SJSA1 (cell line): ENCODE measurements around the gene HNRNPUL1. TPM values are rescaled to one million over a fixed set of nuclear protein-coding genes. Genes with fewer than 3 reads are reported as not detected.
"Not testable (repeated sequence)": the region's sequence is repeated elsewhere in the genome, so short reads cannot be mapped to it uniquely, and the experiment has no call there.

ENCODE experiments used
- DNase-seq, 2 experiments: peaks; one replicate each; pipeline ENCODE4 v3.0.0-alpha.2; 2015 to 2020; ENCODE audit warnings: low spot score in 2 of 2, low read depth in 1 of 2
- H3K27ac ChIP-seq: fragments of 250-450 bp; sonication (Bioruptor Pico); 2 replicates; pipeline ENCODE4 v1.5.1; 2020; ENCODE audit warnings: mild to moderate bottlenecking, moderate library complexity
- H3K27me3 ChIP-seq: fragments of 250-450 bp; sonication (Bioruptor Pico); replicated peaks from 2 replicates; pipeline ENCODE4 v1.5.1; 2020; ENCODE audit warnings: mild to moderate bottlenecking, moderate library complexity
- H3K36me3 ChIP-seq: fragments of 250-450 bp; sonication (Bioruptor Pico); 2 replicates; pipeline ENCODE4 v1.5.1; 2020; ENCODE audit warnings: mild to moderate bottlenecking
- H3K4me1 ChIP-seq: fragments of 250-450 bp; sonication (Bioruptor Pico); replicated peaks from 2 replicates; pipeline ENCODE4 v1.6.1; 2021; ENCODE audit warnings: mild to moderate bottlenecking
- H3K4me3 ChIP-seq: fragments of 250-450 bp; sonication (Bioruptor Pico); 2 replicates; pipeline ENCODE4 v1.5.1; 2020; ENCODE audit warnings: mild to moderate bottlenecking
- H3K9me3 ChIP-seq: fragments of 250-450 bp; sonication (Bioruptor Pico); replicated peaks from 2 replicates; pipeline ENCODE4 v1.5.1; 2020; ENCODE audit warnings: mild to moderate bottlenecking
- total RNA-seq: library from RNA; depleted of rRNA; stranded (reverse); fragments of >200 nt; shearing (Covaris generic); gene quantifications from 2 replicates; pipeline ENCODE4 v1.2.3, GENCODE V29; 2014

HNRNPUL1 gene
- total RNA-seq, 1 experiment from 2014 or later: 162 TPM

GRCh38 chr19:41344162-41344561 lies 80.0 kb downstream of the HNRNPUL1 start:
- H3K36me3 ChIP-seq: peaks cover 87% of the 10 kb centered on the region
- DNase-seq: no peak
- H3K4me3 ChIP-seq: no peak overlapping the region
- H3K4me1 ChIP-seq: peaks cover 18% of the 10 kb centered on the region
- H3K9me3 ChIP-seq: no peaks in the 10 kb centered on the region
- no peaks in the 10 kb centered on the region for H3K27me3 ChIP-seq
- no peak overlapping the region for H3K27ac ChIP-seq

DNA sequence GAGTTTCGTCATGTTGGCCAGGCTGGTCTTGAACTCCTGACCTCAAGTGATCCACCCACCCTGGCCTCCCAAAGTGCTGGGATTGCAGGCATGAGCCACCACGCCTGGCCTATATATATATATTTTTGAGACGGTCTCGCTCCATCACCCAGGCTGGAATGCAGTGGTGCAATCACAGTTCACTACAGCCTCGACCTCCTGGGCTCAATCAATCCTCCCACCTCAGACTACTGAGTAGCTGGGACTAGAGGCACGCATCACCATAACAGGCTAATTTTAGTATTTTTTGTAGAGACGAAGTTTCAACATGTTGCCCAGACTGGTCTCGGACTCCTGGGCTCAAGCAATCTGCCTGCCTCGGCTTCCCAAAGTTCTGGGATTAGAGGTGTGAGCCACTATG lies 82.7 kb downstream of the HNRNPUL1 start:
- not testable (repeated sequence) for DNase-seq, H3K27me3 ChIP-seq, H3K4me3 ChIP-seq, H3K9me3 ChIP-seq, H3K27ac ChIP-seq
- peaks cover 11% of the 10 kb centered on the region for H3K4me1 ChIP-seq
- H3K36me3 ChIP-seq: peaks cover 85% of the 10 kb centered on the region

- H3K4me1 ChIP-seq: peaks cover 15% of the 10 kb centered on the region
- DNase-seq: no peak
These were observed 86.7 kb downstream of the HNRNPUL1 start for GRCh38 chr19:41350735-41351338.

DNA sequence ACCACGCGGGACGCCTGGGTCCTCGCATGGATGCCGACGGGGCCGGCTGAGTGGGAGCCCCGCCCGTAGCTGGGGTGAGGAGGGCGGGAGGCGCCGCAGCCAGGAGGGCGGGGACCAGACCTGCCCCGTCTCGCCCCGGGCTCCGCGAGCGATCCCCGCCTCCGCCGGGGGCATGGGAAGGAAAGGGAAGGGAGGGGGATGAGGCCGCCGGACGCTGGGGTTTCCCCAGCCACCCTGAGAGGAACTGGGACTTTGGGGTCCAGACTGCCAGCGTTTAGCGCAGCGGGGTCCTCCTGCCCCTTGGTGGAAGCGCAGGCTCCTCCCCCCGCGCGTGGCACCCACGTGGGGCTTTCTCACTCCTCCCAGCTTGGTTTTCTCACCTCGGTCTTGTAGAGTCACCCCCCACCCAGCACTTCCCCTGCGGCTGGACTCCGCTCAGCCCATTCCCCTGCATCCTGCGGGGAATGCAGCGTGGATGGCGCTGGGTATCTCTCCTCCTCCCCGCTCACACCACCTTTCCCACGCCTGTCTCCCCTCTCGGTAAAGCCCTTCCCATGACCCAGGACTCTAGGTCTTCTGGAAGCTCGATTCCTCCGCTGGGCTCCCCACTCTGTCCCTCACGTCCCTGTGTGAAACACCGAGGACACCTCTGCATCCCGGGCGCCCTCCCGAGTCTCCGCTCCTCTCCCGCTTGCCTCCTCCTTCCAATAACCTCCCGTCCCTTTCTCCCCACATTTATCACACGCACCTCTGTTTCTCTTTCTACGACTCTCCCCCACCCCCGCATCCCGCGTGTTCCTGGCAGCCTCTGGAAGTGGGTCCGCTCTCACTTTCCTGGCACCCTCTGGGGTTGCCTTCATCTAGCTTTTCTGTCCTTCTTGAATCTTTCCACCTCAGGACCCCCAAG lies 87.4 kb downstream of the HNRNPUL1 start:
- Histone ChIP-seq H3K27me3 (no peaks in the 10 kb centered on the region), H3K4me1 (peaks cover 15% of the 10 kb centered on the region), H3K36me3 (peaks cover 49% of the 10 kb centered on the region), H3K9me3 (no peaks in the 10 kb centered on the region), H3K4me3 (peak overlapping the region; percentile 66), H3K27ac (no peak overlapping the region)
- DNase-seq: peak; percentile 67 to 72

More at GRCh38 chr19:41350735-41351338, 86.7 kb downstream of the HNRNPUL1 start:
- H3K27me3 ChIP-seq: no peaks in the 10 kb centered on the region
- H3K4me3 ChIP-seq: peak overlapping the region; percentile 66
- H3K9me3 ChIP-seq: no peaks in the 10 kb centered on the region
- peaks cover 56% of the 10 kb centered on the region for H3K36me3 ChIP-seq
- H3K27ac ChIP-seq: no peak overlapping the region

DNA sequence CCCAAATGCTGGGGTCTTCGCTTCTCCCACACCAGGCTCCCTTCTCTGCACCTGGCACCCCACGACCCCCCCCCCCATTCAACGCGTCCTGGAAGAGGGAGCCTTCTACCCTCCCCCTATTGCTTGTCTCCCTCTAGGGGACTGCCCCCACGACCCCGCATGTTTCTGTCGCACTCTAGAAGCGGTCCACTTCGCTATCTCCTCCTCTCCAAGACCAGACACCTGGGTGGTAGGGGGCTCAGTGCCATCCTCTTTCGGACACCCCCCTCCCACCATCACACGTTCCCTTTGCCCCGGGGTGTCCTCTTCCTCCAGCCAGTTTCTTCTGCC lies 88.1 kb downstream of the HNRNPUL1 start:
- H3K27ac ChIP-seq: no peak overlapping the region
- no peaks in the 10 kb centered on the region for H3K9me3 ChIP-seq
- peaks cover 42% of the 10 kb centered on the region for H3K36me3 ChIP-seq
- peaks cover 15% of the 10 kb centered on the region for H3K4me1 ChIP-seq
- H3K4me3 ChIP-seq: peak overlapping the region; percentile 66
- H3K27me3 ChIP-seq: no peaks in the 10 kb centered on the region
- no peak for DNase-seq

GRCh38 chr19:41352609-41353465 lies 88.7 kb downstream of the HNRNPUL1 start:
- Histone ChIP-seq H3K36me3 (peaks cover 36% of the 10 kb centered on the region), H3K27me3 (no peaks in the 10 kb centered on the region), H3K27ac (peak overlapping the region; percentile 66), H3K4me3 (peak overlapping the region; percentile 66), H3K4me1 (peaks cover 15% of the 10 kb centered on the region), H3K9me3 (no peaks in the 10 kb centered on the region)
- peak; percentile 67 to 72 for DNase-seq

- no peaks in the 10 kb centered on the region for H3K9me3 ChIP-seq
- H3K4me3 ChIP-seq: peak within 1 kb of the TSS; percentile 66
- H3K36me3 ChIP-seq: peaks cover 30% of the 10 kb centered on the region
- H3K27me3 ChIP-seq: no peaks in the 10 kb centered on the region
- H3K27ac ChIP-seq: peak within 1 kb of the TSS; percentile 66
- H3K4me1 ChIP-seq: peaks cover 15% of the 10 kb centered on the region
- peak; percentile 93 to 94 for DNase-seq
These were observed 89.5 kb downstream of the HNRNPUL1 start, which contains the start of gene TGFB1 for GRCh38 chr19:41353466-41354342. TGFB1 (minus strand) TSS chr19:41353922; CDS start chr19:41353044, 878 bp downstream.

DNA sequence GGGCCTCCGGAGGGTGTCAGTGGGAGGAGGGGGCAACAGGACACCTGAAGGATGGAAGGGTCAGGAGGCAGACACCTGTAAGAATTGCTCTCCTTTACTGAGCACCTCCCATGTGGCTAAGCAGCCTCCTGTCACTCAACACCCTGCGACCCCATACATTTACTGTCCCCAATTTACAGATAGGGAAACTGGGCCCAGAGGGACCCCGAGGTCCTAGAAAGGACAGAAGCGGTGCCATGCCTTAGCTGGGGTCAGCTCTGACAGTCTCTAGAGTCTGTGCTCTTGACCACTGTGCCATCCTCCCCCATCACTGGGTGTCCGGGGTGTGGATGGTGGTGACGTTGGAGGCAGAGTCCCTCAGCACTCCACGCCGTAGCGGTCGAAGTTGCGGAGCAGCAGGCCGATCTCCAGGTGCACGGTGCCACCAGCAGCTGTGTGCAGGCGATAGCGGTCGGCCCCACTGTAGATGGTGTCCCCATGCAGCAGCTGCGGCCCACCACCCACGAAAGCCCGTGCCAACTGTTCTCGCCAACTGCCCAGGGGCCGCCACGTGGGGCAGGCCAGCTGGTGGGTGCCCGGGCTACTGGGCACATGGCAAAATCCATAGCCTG lies 90.3 kb downstream of the HNRNPUL1 start:
- DNase-seq: no peak
- peaks cover 22% of the 10 kb centered on the region for H3K36me3 ChIP-seq
- peak overlapping the region; percentile 66 for H3K4me3 ChIP-seq
- H3K27me3 ChIP-seq: no peaks in the 10 kb centered on the region
- H3K9me3 ChIP-seq: no peaks in the 10 kb centered on the region
- no peak overlapping the region for H3K27ac ChIP-seq
- H3K4me1 ChIP-seq: peaks cover 15% of the 10 kb centered on the region

DNA sequence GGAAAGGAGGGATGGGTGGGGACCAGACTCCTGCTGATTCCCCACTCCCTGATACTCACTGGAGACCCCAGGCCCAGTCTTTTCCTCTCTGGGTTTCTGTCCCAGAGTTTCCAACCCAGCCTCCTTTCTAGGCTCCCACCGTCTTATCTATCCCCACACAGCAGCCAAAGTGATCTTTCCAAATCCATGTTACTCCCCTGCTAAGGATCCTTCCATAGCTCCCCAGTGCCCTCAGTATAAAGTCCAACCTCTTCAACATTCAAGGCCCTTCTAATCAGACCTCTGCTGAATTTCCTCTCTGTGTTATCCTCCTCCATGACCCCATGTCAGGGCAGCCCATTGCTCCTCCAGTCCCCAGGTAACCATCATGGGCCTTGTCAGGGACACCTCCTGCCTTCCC lies 90.9 kb downstream of the HNRNPUL1 start:
- no peak for DNase-seq
- H3K27ac ChIP-seq: no peak overlapping the region
- H3K4me1 ChIP-seq: peaks cover 18% of the 10 kb centered on the region
- H3K9me3 ChIP-seq: no peaks in the 10 kb centered on the region
- no peaks in the 10 kb centered on the region for H3K27me3 ChIP-seq
- H3K36me3 ChIP-seq: peaks cover 16% of the 10 kb centered on the region
- no peak overlapping the region for H3K4me3 ChIP-seq

- Histone ChIP-seq H3K9me3 (no peaks in the 10 kb centered on the region), H3K4me3 (no peak overlapping the region), H3K36me3 (peaks cover 11% of the 10 kb centered on the region), H3K27ac (no peak overlapping the region), H3K27me3 (no peaks in the 10 kb centered on the region), H3K4me1 (peaks cover 15% of the 10 kb centered on the region)
- no peak for DNase-seq
These were observed 91.6 kb downstream of the HNRNPUL1 start for GRCh38 chr19:41355802-41356201.

DNA sequence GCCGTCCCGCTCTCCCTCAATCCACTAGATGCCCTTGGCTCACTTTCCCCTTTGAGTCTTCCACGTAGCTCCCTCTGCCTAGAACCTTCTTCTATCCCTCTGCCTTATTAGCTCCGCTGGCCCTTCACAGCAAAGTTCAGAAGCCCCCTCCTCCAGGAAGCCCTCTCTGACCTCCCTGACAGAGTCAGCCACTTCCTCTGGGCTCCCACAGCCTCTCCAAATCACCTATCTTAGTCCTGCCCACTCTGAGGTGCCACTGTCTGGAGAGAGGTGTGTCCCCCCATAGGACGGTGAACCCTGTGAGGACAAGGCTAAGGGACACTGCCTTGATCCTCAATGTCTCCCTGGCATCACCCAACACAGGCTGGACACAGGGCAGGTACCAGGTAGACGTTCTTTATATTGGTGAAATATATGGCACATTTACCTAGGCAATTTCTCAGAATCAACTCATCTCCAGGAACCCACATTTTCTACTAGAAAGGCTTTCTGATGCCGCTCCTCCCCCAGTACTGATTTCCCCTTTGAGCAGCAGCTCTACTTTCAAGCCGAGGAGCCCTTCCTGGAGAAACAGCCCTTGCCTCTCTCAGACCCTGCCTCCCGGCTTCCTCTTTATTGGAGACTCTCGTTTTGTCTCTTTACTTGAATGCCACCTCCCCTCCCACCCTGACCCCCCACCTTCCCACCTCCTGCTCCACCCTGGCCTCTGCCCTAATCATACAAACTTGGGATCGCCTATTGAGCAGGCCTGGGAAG lies 93.0 kb downstream of the HNRNPUL1 start:
- peaks cover 9% of the 10 kb centered on the region for H3K4me1 ChIP-seq
- DNase-seq: no peak
- H3K36me3 ChIP-seq: peaks cover 4% of the 10 kb centered on the region; the same call in 1 of the 2 replicates
- no peak overlapping the region for H3K27ac ChIP-seq
- H3K9me3 ChIP-seq: no peaks in the 10 kb centered on the region
- H3K4me3 ChIP-seq: no peak overlapping the region
- no peaks in the 10 kb centered on the region for H3K27me3 ChIP-seq
